GM19240 (cell line): ENCODE data around the gene RYR1.

ENCODE experiments used
- DNase-seq: peaks from one replicate; pipeline ENCODE4 v3.0.0; 2011; ENCODE audit warnings: low spot score; ENCODE audit not compliant: insufficient read length

Gene RYR1

DNA sequence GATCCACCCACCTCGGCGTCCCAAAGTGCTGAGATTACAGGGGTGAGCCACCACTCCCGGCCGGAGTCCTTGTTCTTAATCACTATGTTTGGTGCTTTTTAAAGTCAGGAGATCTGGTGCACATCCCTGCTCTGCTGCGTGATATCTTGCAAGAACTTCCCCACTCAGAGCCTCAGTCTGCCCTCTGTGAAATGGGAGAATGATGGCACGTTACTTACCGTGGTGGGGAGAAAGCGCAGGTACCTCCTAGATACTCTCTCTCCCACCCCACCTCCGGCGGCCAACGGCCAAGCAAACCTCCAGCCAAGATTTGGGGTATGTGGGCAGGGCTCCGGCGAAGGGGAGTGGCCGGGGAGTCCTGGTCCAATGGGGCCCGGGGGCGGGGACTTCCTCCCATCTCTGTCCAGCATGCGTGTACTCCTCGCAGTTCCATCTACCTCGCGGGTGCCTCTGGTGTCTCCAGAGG, at the start of gene RYR1:
RYR1 (plus strand) TSS at position 424 of the 466 bp plus-strand sequence. CDS start 139 bp downstream, outside the sequence.
- peak; percentile 66 for DNase-seq

DNA sequence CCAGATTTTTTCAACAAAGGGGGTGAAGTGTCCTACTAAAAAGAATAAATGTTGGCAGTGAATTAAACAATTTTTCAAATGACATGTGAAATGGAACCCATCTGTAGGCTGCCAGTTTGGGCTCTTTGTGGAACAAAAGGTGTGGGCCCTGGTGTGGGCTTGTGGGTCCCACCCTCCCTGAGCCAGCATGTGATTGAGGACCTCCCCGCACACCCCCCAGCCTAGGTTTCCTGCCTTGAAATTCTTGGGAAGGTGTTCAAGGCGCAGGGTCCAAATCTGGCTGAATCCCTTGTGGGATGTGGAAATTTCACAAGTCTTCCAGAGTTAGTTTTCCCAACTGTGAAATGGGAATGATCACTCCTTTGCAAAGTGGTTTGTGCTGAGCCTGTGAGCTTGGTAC, 49.7 kb upstream of the RYR1 start:
- DNase-seq = no peak

GRCh38 chr19:38384209-38385027, 49.1 kb upstream of the RYR1 start:
- DNase-seq = no peak

DNA sequence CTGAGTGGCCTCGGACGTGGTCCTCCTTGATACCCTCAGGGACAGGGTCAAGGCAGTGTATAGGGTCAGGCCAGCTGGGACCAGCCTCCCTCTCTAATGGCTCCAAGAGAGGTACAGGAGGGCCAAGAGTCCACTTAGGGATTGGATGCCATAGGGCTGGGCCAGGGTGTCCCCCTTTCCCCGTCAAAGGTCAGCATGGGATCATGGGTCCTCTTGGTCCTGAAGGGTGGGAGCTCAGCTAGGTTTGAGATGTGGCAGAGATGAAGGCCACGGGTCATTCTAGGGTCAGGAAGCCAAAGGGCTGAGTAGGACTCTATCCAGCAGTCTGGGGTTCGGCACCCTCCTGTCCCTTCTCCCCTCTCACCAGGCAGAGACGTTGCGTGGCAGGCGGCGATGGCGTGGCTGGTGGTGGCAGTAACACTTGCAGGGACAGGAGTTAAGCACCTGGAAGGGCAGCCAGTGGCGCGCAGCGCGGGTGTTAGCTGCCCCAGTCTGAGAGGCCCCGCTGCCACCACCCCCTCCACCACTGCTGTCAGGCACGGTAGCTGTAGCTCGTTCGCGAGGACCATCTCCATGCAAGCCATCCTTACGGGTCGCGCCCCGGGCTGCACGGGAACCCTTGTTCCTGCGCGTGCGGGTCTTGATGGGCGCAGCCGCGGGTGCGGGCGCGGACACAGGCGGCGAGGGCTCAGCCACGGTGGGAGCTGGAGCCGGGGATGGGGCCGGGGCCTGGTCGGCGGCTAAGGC, 48.3 kb upstream of the RYR1 start:
- DNase-seq = no peak

DNA sequence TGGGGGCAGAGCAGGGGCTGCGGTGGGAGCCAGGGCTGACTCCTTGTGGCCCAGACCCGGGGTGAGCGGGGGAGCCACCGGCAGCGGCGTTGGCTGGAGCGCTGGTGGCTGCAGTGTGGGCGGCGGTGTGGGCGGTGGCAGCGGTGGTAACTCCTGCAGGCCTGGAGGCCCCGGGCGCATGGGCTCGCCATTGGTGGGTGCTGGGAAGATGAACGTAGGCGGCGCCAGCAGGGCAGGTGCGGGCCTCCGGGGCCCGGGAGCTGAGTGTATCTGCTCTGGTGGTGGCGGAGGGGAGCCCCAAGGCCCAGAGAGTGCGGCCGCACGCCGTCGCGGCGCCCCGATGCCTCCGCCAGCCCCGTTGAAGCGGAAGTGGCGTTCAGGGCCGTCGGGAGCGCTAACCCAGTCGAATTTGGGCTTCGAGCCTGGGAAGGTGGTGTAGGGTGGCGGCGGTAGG, 47.7 kb upstream of the RYR1 start:
- no peak for DNase-seq

GRCh38 chr19:38386300-38386970, 47.1 kb upstream of the RYR1 start:
- no peak for DNase-seq

DNA sequence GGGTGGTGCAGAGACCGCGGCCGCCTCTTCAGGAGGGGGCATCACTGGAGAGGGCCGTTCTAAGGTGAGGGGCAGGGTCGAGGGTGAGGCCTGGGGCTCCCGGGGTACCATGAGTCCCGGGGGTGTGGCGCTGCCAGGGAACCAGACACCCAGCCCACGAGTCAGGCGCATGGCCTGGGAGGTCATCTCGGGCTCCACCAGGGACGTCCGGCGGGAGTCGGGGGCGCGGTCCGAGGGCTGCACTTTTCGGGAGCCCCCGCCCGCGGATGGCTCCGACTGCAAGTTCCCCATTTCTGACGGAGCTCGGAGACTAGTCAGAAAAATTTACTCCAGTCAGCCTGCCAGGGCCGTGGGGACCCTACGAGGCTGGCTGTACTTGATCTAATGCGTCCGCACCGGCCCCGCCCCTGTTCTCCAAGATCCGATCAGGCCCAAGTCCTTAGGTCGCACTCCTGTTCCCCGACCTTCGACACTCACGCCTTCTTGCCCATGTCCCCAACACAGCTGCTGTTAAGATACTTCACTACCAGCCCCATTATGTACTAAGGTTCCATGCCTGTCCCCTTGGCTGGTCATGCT, 46.4 kb upstream of the RYR1 start:
- DNase-seq = no peak

DNA sequence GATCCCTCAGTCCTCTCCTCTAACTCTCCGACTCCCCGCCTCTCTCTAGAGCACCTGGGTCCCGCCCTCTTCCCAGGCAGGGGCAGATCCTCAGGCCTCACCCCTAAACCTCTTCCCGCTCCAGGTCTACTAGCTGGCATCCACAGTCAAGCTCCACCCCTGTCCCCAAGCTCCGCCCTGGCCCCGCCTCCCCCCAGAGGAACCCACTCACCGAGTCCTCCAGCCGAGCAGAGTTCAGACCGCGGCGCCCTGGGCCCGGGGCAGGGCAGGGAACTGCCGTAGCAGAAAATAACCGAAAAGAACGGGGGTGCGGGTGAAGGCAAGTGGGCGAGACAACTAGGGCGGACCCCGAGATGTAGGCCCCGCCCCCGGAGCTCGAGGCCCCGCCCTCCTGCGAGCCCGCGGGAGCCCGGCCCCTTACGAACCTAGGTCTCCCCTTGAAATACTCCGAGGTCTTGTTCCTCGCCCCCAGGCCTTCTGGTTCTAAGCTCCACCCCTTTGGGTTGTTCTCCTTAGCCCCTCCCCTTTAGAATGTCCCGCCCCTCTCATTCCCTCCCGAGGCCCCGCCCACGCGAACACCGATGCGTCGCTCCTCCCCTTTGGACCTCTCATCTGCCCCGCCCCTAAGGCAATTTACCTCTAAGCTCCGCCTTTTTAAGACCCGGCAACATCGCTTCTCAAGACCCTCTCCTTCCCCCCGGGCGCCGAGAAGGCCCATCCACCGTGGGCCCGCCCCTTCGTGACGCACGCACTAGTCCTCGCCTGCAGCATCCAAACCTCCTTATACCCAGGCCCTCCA, 45.7 kb upstream of the RYR1 start, which contains the start of gene GGN:
GGN (minus strand) TSS at position 485 of the 799 bp plus-strand sequence. CDS start 773 bp downstream, outside the sequence.
- peak; percentile 89 for DNase-seq

GRCh38 chr19:38388349-38389100, 45.0 kb upstream of the RYR1 start, which contains the start of gene SPRED3:
SPRED3 (plus strand) TSS chr19:38388697; CDS start chr19:38390303, 1,606 bp downstream.
- no peak for DNase-seq

- DNase-seq = no peak
Measured at GRCh38 chr19:38389101-38389925, 44.2 kb upstream of the RYR1 start.

- no peak for DNase-seq
Measured at GRCh38 chr19:38389957-38390924, 43.2 kb upstream of the RYR1 start.

GRCh38 chr19:38391911-38392464, 41.5 kb upstream of the RYR1 start:
- no peak for DNase-seq

GRCh38 chr19:38392707-38393308, 40.7 kb upstream of the RYR1 start:
- DNase-seq = no peak

DNA sequence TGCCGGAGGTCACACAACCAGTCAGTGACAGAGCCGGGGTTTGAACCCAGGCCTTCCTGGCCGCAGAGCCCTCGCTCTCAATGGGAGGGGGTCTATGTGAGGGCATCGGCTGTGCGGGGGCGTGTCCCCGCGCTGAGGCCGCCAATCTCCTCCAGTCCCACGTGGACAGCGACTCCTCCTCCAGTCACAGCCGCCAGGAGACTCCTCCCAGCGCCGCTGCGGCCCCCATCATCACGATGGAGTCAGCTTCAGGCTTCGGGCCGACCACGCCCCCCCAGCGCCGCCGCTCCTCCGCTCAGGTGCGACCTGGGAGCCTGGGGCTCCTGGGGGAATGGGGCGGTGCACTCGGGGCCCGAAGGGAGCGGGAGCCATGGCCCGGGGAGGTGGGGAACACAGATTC, 39.0 kb upstream of the RYR1 start:
- DNase-seq = no peak

GRCh38 chr19:38395381-38396114, 37.9 kb upstream of the RYR1 start:
- DNase-seq = no peak

GRCh38 chr19:38399081-38399480, 34.4 kb upstream of the RYR1 start:
- no peak for DNase-seq
